Neural cell (in vitro differentiated cells): ENCODE data around the gene PELO.

ENCODE experiments used
- CTCF ChIP-seq: fragments of 450-650 bp; IDR thresholded peaks from 2 replicates; pipeline ENCODE4 v1.5.1; 2014; ENCODE audit warnings: antibody characterized with exemption, mild to moderate bottlenecking, moderate library complexity; ENCODE audit not compliant: poor library complexity, severe bottlenecking
- EP300 ChIP-seq: fragments of 450-650 bp; conservative IDR thresholded peaks from 2 replicates; pipeline ENCODE4 v1.6.1; 2014; ENCODE audit warnings: antibody characterized with exemption, mild to moderate bottlenecking, moderate library complexity; ENCODE audit not compliant: poor library complexity, severe bottlenecking
- EZH2 ChIP-seq: fragments of 200-600, 300-800 bp; shearing (Covaris generic), sonication (generic); IDR thresholded peaks from 2 replicates; pipeline ENCODE4 v1.6.1; 2014; ENCODE audit warnings: antibody characterized with exemption, low read length, borderline replicate concordance, mild to moderate bottlenecking; ENCODE audit not compliant: insufficient read depth, poor library complexity, severe bottlenecking
- MXI1 ChIP-seq: fragments of 450-650 bp; conservative IDR thresholded peaks from 2 replicates; pipeline ENCODE4 v1.6.1; 2014; ENCODE audit warnings: antibody characterized with exemption, mild to moderate bottlenecking; ENCODE audit not compliant: poor library complexity, severe bottlenecking
- POLR2AphosphoS5 ChIP-seq: IDR thresholded peaks from 2 replicates; pipeline ENCODE4 v1.6.1; 2012
- RAD21 ChIP-seq: fragments of 450-650 bp; conservative IDR thresholded peaks from 2 replicates; pipeline ENCODE4 v1.6.1; 2014; ENCODE audit warnings: antibody characterized with exemption, mild to moderate bottlenecking, moderate library complexity
- REST ChIP-seq: IDR thresholded peaks from 2 replicates; pipeline ENCODE4 v1.6.1; 2012; ENCODE audit warnings: borderline replicate concordance
- TAF1 ChIP-seq: IDR thresholded peaks from 2 replicates; pipeline ENCODE4 v1.6.1; 2012; ENCODE audit warnings: low read depth

GRCh38 chr5:52798938-52799337, 11.2 kb downstream of the PELO start:
- TF ChIP-seq CTCF (no peak), EP300 (no peak), REST (no peak), MXI1 (no peak), POLR2AphosphoS5 (no peak), EZH2 (no peak), TAF1 (no peak), RAD21 (no peak)
